HG02970 (cell line): ENCODE measurements around the gene PSMD1.

ENCODE experiments used
- ATAC-seq: cut with Tn5 transposase; IDR thresholded peaks from one replicate; pipeline ENCODE4 v1.9.1; 2021; ENCODE audit warnings: mild to moderate bottlenecking, moderate library complexity, moderate number of reproducible peaks; ENCODE audit not compliant: unreplicated experiment, low FRiP score

Gene PSMD1

DNA sequence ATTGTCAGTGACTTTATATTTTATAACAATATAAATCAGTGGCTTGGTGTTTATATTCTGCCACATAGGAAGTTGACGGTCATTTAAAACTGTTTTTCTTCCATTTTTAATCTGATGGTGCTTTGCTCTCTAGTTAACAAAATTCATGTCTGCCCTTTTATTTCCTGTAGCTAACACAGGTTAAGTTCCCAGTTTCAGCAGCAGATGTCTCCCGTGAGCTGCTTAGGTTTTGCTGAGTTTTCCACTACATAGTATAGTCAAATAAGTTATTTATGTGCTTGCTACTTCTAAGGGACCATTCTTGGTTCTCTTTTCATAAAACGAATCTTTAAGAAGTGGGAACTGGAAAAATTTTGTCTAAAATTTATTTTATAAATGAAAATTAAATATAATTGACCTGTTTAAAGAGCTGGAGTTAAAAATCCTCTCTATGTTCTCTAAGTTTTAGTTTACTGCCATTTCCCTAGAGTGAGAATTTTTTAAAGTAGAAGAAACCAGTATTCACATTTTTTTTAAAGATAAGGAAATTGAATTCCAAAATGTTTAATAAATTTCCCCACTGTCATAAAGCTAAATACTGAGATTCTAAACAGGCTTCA is 47.5 kb downstream of the PSMD1 start:
- no peak for ATAC-seq

DNA sequence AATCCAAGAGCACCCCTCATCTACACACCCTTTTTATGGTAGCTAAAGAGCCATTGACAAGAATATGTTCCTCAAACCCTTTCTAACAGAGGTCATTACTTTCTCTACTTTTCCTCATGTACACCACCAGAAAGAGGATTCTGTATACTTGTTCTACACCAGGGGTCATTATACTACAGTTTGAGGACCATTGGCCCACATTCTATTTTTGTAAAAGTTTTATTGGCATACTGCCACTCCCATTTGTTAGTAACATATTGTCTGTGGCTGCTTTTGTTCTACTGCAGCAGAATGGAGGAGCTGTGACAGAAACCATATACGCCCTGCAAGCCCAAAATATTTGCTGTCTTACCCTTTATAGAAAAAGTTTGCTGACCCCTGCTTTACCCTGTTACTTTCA is 53.9 kb downstream of the PSMD1 start:
- no peak for ATAC-seq

DNA sequence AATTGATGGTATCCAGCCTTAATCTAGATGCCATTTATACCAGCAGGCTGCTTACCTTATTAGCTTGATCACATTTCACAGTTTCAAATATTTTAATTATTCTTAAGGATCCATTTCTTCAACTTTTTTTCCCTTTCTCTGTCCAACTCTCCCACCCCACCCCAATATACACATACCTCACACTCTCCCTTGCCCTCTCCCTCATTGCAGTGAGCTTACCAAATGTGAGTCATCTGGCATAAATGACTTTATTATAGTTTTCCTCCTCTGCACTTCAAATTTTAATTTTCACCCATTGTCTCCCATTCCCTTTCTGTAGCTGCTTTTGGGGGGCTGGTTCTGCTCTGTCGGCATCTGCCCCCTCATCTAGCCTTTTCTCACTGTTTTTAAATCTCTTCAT is 55.3 kb downstream of the PSMD1 start:
- no peak for ATAC-seq

DNA sequence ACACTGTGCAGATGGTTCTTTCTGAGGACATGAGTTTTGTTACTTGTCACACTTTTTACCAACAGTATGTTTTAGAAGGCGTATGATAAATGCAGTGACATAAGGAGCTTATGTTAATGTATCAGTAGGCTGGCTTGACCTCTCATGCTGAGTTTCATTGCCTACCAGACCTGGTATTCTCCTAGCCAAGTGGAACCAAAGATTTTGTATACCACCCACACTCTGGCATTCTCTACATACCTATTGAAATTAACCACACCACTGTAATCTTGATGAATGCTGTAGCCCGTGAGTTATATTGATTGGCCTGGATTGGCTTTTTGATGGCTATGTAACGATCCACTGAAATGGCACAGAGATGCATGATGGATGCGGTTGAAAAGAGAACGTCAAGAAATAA is 56.8 kb downstream of the PSMD1 start:
- ATAC-seq: no peak

DNA sequence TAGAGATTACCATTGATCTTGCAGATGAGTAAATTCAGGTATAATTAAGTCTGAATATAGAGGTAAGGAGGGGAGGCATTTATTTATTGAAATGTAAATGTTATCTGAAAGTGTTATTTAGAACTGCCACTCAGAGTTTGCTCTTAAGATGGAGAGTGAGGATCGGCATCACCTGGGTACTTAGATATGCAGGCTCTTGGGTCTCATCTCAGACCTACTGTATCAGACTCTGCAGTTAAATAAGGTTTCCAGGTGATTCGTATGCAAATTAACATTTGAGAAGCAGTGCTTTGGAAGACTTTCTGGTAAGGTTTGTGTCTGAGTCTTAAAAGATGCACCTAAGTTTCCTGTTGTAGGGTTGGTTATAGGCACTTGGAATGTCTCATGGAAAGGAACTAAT is 59.0 kb downstream of the PSMD1 start:
- no peak for ATAC-seq

DNA sequence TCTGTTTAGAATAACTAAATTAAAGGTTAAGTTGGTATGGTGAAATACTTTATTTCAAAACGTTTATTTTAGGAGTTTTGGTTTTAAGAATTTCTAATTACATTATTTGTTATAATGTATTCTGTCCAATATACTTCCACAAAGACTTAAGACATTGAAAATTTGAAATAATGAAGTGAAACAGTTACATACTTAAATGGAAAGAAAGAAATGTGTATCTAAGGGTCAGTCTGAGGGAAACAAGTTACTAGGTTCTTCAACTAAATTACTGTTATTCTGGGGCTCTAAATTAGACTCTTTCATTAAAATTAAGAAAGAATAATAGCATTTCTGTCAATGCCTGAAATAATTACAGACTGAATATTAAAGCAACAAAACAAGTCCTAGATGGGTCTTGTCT is 60.5 kb downstream of the PSMD1 start:
- ATAC-seq: no peak

DNA sequence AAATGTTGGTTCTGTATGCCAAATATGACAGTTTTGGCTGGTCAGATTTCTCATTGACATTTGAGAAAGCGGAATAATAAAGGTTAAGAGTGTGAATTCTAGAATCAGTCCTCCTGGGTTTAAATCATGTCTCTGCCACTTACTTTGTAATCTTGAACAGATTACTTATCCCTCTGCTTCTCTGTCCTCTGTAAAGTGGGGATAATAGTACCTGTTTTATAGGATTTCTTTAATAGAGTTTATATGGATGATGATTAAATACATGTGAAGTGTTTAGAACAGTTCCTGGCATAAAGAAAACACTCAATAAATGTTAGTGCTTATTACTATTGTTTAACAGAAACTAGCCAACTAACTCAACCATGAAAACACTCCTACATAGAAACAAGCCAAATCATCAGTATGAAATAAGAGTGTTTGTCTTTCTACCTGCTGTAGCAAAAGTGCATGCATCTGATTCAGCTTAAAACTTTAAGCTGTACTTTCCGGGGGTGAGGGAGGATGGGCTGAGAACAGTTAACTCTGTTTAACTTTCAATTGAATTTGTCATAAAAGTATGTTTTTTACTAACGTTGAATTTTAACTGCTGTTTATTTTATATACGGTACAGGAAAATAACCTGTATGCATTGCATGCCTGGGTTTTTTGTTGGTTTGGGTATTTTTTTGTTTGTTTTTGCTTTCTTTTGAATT is 61.4 kb downstream of the PSMD1 start:
- ATAC-seq: no peak

DNA sequence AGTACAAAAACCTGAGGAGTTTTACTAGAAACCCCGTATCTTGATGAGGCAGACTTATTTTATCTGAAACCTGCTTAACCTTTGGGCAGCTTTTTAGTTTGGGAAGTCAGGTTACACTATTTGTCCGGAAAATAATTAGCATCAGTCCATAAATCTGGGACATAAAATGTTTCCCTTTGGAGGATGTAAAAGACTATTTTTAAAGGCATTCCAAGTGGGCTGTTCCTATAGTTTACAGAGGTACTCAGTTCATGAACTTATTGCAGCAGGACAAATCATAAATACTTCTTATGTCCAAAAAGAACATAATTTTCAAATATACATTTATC is 61.9 kb downstream of the PSMD1 start:
- ATAC-seq: no peak

DNA sequence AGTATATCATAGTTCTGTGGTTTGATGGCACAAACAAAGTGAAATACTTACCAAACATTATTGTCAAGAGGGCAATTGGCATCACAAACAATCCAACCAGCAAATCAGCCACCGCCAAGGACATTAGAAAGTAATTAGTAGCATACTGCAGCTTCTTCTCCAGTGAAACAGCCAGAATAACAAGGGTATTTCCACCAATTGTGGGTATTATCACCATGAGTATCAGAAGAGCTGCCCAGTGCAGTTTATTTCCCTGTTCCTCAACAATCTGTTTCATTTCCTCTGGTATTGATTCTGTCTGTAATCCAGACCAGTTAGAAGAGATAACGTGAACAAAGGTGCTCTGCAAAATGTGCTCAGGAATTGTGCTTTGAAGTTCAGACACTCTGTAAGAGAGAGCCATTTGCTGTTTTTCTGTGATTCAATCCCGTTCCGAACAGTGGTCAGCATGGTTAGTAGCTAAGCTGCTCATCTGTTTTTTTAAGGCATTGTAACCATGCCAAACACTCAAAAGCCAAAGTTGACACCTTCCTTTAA is 66.8 kb downstream of the PSMD1 start:
- no peak for ATAC-seq

DNA sequence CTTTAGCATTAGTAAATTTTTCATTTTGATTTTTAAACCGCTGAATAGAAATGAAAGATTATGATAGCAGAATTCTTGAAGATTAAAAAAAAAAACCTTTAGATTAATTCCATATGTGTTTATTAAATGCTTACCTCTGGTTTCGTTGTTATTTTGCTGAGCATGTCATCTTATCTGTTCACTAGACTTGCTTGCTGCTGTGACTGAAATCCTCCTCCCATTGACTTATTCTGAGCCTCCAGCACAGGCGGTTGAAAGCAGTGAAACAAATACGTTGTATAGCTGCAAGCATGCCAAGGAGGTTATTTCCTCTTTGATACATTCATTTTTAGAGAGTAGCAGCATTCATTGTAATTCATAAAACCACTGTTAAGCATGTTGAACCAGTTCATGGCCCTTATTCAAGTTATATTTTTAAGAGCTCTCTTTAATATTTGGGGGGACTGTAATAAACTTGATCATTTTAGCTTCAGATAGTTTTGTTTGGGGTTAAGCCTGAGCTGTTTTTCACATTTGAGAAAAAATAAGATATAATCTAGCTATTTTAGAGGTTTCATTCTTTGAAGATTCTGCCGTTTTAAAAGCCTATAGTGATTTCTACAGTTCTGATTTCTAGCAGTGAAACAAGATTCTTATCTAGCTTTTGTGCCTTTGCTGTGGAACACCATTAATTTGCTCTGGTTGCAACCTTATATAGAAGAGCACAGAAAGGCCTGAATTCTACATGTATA is 68.3 kb downstream of the PSMD1 start, which contains the start of gene HTR2B:
Gene HTR2B, minus strand, starts transcription at position 205 of the 731 bp plus-strand sequence. CDS start 1,278 bp downstream, outside the sequence.
- ATAC-seq: no peak

DNA sequence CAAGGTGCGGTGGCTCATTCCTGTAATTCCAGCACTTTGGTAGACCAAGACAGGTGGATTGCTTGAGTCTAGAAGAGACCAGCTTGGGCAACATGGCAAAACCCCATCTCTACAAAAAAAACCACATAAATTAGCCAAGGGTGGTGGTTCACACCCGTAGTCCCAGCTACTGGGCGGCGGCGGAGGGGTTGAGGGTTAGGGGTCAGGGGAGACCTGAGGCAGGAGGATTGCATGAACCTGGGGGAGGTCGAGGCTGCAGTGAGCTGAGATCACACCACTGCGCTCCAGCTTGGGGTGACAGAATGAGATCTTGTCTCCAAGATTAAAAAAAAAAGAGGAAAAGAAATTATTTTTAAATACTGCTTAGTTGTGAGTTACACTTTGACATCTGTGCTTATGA is 69.5 kb downstream of the PSMD1 start:
- no peak for ATAC-seq

DNA sequence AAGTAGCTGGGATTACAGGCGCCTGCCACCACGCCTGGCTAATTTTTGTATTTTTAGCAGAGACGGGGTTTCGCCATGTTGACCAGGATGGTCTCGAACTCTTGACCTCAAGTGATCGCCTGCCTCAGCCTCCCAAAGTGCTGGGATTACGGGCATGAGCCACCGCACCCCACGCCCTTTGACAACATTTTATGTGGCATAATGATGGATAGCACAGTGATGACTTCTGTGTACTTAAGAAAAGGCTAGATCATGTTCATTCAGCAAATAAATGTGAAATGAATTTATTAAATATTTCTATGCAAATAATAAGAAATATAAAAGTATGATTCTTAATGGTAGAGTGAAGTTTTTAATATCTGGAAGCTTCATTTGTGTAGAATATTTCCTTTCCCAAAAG is 70.8 kb downstream of the PSMD1 start:
- ATAC-seq: no peak

DNA sequence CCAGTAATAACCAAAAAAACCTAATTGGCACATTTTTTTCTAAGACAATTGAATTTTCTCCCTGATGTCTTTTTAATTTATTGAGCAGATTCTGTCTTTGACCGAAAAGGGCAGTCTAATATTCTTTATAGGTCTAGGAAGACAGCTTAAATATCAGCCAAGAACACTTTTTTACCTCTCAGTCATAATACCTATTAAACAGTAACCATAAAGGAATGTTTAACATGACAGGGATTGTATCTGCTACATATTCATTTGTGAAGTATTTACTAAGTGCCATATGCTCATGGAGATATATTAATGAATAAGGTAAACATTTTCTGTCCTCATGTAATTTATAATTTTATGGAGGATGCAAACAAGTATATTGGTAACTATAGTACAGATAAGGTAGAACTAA is 71.3 kb downstream of the PSMD1 start:
- no peak for ATAC-seq

DNA sequence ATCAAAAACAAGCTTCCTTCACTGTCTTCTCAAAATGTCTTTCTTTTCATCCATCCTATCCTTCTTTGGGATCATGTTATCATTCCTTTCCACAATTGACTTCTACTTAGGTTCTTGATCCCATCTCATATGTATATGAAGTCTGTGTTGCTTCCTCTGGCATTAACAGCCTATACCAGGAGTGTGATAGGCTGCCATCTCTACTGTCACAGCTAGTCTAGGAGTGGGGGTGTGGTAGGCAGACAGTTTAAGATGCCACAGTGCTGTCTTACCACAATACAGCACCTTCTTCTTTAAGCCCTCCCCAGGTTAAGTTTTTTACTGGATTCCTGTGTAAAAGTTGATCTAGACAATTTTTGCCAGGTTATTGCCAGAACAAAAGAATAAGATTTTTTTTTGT is 71.9 kb downstream of the PSMD1 start:
- no peak for ATAC-seq

DNA sequence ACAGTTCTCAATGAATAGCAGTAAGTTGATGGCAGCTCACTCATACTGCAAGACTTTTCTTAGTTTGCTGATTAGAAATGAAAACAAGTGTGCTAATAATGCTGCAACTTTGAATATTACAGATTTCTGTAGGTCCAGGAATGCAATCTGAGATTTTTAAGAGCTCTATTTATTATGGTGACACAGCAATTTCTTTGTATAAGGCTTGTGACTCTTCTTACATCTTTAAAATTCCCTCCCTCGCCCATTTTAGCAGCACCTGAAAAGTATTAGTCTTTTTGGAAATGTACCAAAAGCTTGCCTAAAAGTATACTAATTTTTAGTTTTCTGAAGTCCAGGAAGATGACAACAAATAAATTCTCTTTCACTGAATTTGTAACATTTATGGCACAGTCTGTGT is 72.5 kb downstream of the PSMD1 start:
- no peak for ATAC-seq

DNA sequence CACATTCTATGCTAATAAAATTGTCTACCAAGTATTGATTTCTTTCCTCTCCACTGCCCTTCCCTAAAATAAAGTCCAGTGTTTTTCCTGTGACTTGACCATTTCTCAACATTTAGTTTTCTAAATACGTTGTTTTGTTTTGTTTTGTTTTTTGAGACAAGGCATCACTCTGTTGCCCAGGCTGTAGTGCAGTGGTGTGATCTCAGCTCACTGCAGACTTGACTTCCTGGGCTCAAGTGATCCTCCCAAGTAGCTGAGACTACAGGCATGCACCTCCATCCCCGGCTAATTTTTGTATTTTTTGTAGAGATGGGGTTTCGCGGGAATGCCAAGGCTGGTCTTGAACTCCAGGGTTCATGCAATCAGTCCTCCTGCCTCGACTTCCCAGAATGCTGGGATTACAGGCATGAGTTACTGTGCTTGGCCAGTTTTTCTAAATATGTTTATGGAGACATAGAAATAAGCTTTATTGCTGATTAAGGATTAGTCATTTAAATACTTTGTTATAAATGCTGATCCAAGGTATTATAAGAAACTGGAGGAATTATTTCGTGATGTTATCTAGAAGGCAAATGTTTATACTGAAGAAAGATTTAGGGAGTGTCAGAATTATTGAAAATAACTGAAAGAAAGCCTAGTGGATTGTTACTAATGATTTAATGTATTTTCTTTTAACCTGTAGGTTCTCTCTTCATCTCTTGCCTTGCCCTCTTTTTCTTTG is 73.8 kb downstream of the PSMD1 start:
- no peak for ATAC-seq

DNA sequence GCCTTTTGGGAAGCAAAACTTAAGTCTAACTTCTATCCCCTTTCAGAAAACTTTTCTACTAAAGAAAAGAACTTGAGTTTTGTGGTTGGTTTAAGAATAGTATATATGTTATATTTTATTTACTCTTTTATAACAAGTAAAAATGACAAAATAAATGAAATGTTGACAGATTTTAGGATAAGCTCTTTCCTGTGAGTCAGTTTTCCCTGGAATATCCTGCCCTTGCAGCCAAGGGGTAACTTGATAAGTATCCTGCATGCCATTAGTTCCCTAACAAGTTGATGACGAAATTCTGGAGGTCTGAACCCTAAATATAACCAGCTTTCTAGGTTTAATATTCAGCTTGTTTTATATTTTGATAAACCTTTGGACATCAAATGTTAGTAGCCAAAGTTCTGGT is 75.5 kb downstream of the PSMD1 start:
- ATAC-seq: no peak

DNA sequence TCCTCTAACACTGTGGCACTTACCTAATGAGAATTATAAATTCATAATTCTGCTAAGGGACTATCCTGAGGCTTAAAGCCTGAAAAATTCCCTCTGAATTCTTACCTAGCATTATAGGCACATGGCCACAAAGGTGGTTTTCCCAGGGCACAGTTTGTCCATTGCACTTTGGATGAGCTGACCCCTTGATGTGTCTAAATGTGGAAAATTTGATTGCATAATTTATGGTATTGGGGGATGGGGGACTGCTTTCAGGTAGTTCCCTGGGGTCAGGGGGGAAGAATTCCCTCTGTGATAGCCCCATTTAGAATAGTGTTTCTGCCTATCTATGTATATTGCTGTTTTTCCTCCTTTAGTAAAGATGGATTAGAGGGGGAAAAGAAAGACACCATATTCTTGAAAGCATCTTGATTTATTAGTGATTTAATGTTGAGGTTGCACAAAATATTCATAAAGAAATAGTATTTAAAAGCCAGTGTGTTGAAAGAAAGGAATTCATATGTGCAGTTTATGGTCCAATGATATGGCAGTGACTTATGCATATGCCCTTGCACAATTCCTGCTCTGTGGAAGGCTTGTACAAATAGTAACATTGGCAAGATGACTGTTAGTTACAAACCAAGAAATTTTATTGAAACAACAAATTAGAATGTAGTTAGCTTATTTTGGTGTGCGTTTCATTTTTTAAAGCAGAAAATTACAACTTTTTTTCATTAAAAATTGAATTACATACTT is 76.9 kb downstream of the PSMD1 start:
- ATAC-seq: no peak

DNA sequence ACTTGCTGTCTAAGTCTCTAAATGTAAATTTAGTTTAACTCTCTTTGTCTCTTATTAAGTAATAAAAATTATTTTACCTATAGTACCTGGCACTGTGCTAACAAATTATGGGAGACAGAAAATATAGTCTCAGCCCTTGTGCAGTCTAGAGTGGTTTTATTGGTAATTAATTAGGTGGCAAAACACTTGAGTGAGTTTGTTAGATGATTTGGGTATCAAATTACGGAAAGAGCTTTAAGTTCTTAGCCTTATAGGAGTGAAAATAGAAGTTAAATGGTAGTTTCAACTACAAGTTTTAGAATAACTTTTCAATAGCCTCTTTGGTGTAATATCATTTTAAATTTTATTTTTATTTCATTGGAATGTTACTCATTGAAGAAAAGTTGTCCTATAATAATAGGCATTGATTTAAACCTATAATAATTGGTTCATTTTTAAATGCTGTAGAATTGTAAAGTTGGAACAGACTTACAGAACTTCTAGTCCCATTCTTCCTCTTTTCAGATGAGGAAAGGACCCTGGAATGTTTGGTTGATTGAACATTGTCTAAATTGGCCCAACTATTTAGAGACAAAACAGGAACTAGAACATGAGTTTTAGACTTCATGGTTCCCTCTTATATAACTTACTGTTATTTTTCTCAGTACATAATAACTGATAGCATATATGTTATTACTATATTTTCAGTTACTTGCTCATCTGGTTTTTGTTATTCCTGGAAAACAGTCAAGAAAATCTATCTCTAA is 78.4 kb downstream of the PSMD1 start:
- no peak for ATAC-seq

DNA sequence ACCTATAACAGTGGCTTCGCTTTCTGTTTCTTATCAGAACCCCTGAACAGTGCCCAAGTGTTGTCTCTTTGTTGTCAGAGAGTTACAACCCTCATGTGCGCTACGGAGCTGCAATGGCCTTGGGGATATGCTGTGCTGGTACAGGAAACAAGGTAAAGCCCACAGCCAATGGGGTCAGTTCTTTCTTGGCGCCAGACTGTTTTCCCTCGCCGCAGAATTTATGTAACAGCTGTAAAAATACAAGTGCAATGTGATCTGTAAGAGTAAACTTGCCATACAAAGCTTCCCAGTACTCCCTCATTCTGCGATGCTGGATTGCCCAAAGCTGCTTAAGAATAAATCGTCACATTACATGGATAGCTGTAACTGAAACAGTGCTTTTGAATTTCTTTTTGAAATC is 82.0 kb downstream of the PSMD1 start:
- no peak for ATAC-seq
